Activated T-cell treated with anti-CD3 and anti-CD28 coated beads, Interleukin-2, amount 50 U/mL, for 24 hours (primary cell): ENCODE measurements around the gene ZNF648.

Experiments
- DNase-seq: peaks from one replicate; pipeline ENCODE4 v3.0.0-alpha.2; 2020
- H3K27ac Mint-ChIP-seq: 2 replicates; pipeline ENCODE4 v1.8.0; 2020; ENCODE audit warnings: mild to moderate bottlenecking, mixed read lengths
- H3K27me3 Mint-ChIP-seq: 2 replicates; pipeline ENCODE4 v1.8.0; 2020; ENCODE audit warnings: mixed read lengths
- H3K36me3 Mint-ChIP-seq: 2 replicates; pipeline ENCODE4 v1.8.0; 2020; ENCODE audit warnings: low read depth, mixed read lengths
- H3K4me1 Mint-ChIP-seq: 2 replicates; pipeline ENCODE4 v1.8.0; 2020; ENCODE audit warnings: low read depth, mixed read lengths
- H3K4me3 Mint-ChIP-seq: 2 replicates; pipeline ENCODE4 v1.8.0; 2020; ENCODE audit warnings: mild to moderate bottlenecking, moderate library complexity, mixed read lengths
- H3K9me3 Mint-ChIP-seq: 2 replicates; pipeline ENCODE4 v1.8.0; 2020; ENCODE audit warnings: mixed read lengths

ZNF648 gene

DNA sequence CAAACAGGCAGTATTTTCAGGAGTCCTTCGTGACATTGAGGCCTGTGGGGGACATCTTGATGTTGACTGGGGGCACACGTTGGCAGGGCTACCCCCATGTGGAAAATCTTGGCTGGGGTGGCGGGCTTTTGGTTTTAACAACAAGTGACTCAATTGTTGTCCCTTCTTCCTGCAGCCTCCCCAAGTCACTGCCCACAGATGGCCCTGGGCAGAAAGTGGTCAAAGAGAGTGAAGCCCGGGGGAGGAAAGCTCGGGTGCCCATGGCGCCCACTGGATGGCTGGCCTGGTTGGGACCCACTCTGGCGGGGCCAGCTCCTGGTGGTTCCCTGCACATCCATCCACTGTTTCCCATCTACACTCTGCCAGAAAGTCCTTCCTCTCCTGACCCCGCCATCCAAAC is 24.6 kb upstream of the ZNF648 start:
- no peak for DNase-seq
- Mint-ChIP-seq H3K27me3 (no peaks in the 10 kb centered on the region), H3K4me1 (peaks cover 33% of the 10 kb centered on the region), H3K9me3 (no peaks in the 10 kb centered on the region), H3K4me3 (no peak overlapping the region), H3K36me3 (no peaks in the 10 kb centered on the region), H3K27ac (no peak overlapping the region)

DNA sequence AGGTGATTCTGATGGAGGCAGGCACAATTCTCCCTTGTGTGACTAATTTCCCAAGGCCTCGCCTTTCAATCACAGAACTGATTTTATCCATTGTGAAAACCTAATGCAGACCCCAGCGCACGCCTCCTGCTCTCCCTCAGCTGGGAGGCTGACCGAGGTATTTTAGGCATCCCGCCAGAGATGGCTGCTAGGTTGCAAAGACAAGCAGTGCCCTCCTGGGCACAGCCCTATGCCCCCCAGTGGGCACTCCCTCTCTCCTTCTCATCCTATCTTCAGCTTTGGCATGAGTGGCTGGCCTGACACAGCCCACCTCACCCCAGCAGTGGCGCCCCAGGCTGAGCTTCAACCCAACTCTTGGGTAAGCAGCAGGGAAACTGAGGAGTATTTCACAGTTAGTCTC is 24.2 kb upstream of the ZNF648 start:
- H3K36me3 Mint-ChIP-seq: no peaks in the 10 kb centered on the region
- peaks cover 33% of the 10 kb centered on the region for H3K4me1 Mint-ChIP-seq
- no peak for DNase-seq
- no peaks in the 10 kb centered on the region for H3K9me3 Mint-ChIP-seq
- H3K27ac Mint-ChIP-seq: no peak overlapping the region
- no peaks in the 10 kb centered on the region for H3K27me3 Mint-ChIP-seq
- H3K4me3 Mint-ChIP-seq: no peak overlapping the region

DNA sequence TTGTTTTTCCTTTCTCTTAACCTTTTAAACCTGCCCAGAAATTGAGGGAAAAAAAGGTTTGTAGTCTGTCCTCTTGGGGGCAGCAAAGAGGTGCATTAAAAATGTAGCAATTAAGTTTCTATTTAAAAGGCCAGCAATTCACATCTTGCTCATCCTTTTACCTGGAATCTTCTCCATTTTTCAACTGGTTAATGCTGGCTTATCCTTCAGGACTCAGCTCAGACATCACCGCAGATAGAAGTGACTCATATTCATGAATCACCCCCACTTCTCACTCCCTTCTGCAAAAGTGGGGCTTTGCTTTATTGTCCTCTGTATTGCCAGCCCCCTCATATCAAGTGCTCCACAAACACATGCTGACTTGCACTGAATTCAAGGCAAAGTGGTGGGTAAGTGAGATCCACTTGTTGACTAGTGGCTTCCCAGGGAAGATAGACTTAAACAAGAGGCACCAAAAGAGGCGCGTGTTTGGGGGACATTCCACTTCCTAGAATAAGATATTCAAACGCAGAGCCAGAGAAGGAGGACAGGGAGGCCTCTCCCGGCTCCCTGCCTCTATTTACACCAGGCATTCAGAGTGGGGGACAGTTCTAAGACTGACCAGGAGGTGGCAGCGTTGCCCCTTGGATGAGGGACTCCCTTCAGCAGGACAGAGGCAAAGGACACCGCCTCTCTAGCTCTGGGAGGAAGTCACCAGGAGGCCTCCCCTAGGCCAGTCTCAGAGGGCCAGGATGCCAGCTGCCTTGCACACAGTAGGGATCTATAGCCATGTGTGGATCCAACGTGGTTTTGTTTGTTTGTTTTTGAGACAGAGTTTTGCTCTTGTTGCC is 23.2 kb upstream of the ZNF648 start:
- Mint-ChIP-seq H3K4me3 (no peak overlapping the region), H3K36me3 (no peaks in the 10 kb centered on the region), H3K4me1 (peaks cover 33% of the 10 kb centered on the region), H3K27me3 (no peaks in the 10 kb centered on the region), H3K9me3 (no peaks in the 10 kb centered on the region), H3K27ac (no peak overlapping the region)
- DNase-seq: peak; percentile 84

DNA sequence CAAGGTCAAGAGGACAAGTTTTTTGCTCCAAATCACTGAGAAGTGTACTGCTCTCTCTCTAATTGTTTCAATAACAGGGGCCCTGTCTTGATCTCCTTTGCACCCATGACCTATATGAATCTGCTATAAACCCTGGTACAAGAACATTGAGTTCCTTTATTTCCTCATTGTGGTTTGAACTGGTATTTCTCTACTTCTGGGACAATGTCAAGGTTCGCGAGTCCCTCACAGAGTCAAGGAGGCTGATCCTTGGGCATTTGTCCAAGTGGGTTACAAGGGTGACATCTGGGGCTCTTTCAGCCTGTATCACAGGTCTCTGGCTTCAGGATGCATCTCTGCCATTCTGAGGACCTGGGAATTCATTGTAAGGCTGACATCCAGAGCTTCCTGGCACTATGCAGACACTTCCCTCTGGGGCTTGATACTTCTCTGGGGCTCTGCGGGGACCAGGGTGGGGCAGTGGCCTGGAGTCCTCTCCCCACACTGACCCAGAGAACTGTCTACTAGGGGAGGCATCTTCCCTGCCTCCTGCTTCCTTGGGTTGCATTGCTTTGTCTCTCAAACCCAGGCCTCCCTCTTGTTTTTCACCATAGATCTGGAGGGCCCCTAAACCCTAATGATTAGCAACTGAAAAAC is 22.5 kb upstream of the ZNF648 start:
- H3K27ac Mint-ChIP-seq: no peak overlapping the region
- no peaks in the 10 kb centered on the region for H3K27me3 Mint-ChIP-seq
- no peaks in the 10 kb centered on the region for H3K9me3 Mint-ChIP-seq
- no peaks in the 10 kb centered on the region for H3K36me3 Mint-ChIP-seq
- no peak for DNase-seq
- no peak overlapping the region for H3K4me3 Mint-ChIP-seq
- H3K4me1 Mint-ChIP-seq: peaks cover 33% of the 10 kb centered on the region

DNA sequence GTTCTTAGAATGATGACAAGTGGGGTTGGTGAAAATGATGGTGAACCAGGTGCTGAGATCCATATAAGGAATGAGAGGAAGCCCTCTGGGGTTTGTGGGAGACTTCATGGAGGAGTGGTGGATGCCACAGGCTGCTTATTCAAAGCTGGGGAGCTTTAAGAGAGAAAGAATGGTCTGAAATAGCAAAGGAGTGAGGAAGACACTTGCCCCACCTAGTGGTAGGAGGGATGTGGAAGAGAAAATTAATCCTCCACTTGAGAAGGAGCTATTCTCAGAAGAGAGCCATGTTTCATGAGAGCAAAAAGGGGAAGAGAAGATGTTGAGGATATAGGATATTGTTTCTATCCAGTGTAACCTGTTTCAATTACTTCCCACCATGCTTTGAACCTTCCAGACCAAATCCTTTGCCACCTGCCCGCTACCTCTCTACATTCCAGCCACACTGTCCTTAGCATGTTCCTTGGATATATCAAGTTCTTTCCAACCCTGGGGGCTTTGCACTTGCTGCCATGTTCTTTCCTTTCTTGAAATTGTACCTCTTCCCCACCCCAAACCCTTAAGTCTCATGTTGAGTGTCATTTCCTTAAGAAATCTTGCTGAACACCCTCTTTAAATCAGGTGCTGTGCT is 19.6 kb upstream of the ZNF648 start:
- Mint-ChIP-seq H3K36me3 (no peaks in the 10 kb centered on the region), H3K4me3 (no peak overlapping the region), H3K27ac (no peak overlapping the region), H3K27me3 (no peaks in the 10 kb centered on the region), H3K4me1 (peaks cover 7% of the 10 kb centered on the region), H3K9me3 (no peaks in the 10 kb centered on the region)
- no peak for DNase-seq

DNA sequence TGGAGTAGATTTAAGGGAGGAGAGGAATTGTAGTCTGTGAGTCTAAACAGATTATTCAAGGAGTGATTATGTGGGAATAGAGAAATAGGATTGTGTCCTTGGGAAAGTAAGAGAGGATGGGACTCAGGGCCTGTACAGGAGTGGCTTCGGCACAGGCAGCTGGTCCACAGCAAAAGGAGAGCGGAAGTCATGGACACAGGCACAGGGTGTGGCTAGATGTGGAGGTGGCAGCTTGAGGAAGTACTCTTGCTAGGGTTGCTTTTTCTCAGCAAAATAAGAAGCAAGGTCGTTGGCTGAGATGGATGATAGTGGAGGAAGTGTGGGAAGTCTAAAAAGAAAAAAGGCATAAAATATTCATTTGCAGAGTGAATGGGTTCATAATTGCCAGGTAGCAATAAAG is 18.5 kb upstream of the ZNF648 start:
- Mint-ChIP-seq H3K4me3 (no peak overlapping the region), H3K27ac (no peak overlapping the region), H3K36me3 (no peaks in the 10 kb centered on the region), H3K4me1 (peaks cover 6% of the 10 kb centered on the region), H3K27me3 (no peaks in the 10 kb centered on the region), H3K9me3 (no peaks in the 10 kb centered on the region)
- DNase-seq: no peak

DNA sequence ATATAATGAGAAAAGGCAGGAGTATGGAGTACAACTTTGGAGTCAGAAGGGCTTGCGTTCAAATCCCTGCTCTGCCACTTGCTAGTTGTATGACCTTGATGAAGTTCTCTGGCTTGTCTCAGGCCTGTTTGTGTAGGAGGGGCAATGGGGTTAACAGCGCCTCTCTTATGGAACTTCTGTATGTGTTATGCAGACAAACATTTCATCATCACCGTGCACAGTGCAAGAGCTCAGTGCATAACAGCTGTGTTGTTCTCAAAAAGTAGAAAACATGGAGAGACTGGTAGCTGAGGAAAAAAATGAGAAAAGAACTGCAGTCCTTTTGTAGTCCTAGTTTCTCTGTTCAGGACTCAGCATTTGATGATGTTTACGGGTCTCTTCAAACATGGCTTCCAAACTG is 10.4 kb upstream of the ZNF648 start:
- Mint-ChIP-seq H3K9me3 (no peaks in the 10 kb centered on the region), H3K27ac (no peak overlapping the region), H3K27me3 (peaks cover 23% of the 10 kb centered on the region), H3K36me3 (no peaks in the 10 kb centered on the region), H3K4me1 (peaks cover 2% of the 10 kb centered on the region), H3K4me3 (no peak overlapping the region)
- DNase-seq: no peak

DNA sequence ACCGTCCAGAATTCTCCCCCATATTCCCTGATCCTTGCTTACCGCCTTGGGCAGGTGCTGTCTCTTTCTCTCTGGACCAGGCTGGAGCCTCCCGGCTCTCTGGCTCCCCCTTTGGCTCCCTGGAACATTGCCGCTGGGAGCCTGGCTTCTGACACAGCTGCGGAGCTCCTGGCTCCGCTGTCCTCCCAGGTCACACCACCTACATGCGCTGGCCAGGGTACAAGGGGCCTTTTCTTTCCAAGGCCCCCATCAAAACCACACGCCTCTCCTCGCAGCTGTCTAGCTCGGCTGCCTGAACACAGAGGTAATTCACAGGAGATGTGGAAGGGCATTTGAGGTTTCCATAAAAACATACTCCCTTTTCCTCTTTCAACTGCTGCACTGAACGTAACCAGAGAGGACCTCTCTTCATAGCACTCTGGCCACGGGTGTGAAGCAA is 7.5 kb upstream of the ZNF648 start:
- H3K27me3 Mint-ChIP-seq: peaks cover 39% of the 10 kb centered on the region
- no peaks in the 10 kb centered on the region for H3K9me3 Mint-ChIP-seq
- no peak overlapping the region for H3K27ac Mint-ChIP-seq
- peaks cover 2% of the 10 kb centered on the region for H3K4me1 Mint-ChIP-seq
- peak; percentile 59 for DNase-seq
- no peak overlapping the region for H3K4me3 Mint-ChIP-seq
- H3K36me3 Mint-ChIP-seq: no peaks in the 10 kb centered on the region

DNA sequence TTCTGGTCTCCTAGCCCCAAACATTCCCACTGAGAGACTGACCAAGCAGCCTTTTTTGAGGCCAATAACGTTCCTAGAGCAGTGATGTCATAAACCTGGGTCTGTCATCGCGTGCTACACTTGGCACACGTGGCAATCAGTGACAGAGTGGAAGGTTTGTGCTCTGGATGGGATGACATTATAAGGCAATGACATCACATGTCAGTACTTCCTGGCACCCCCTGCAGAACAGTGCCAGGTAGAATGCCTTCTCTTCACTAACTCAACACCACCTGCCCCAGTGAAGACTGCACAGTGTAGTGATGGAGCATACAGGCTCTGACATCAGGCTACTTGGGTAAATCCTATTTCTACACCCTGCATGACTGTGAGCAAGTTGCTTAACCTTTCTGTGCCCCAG is 5.4 kb upstream of the ZNF648 start:
- DNase-seq: no peak

DNA sequence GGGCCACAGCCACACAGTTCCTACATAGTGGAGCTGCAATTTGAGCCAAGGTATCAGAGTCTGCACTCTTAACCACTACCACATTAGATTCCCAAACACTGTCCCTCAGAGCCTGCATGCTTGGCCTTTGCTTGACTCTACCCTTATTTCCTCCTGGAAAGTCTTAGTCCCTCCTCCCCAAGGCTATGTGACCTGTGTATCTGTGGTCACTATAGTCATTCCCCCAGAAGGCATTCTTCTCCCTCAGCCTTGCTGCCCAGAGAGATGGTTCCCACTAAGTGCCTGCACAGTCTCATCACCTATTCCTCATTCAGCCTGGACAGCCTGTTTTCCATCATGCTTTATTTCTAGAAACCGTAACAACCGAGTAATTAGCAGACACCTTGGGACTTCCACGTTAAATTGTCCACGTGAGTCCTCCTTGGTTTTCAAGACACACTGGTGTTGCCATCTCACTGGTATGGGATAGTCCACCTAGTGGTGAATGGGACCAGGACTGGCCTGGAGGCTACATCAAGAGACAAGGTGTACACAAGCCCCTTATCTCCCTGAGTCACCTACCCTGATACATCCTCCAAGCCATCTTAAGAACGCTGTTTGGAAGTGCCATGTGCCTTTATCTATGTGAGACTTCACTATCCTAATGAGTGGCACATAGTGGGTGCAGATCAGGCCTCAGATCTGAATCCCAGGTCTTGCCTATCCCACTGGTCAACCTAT is 3.8 kb upstream of the ZNF648 start:
- Mint-ChIP-seq H3K36me3 (no peaks in the 10 kb centered on the region), H3K9me3 (no peaks in the 10 kb centered on the region), H3K27me3 (peaks cover 70% of the 10 kb centered on the region), H3K4me3 (no peak overlapping the region), H3K4me1 (peaks cover 2% of the 10 kb centered on the region), H3K27ac (no peak overlapping the region)
- DNase-seq: no peak

More for the DNA sequence above, 5.4 kb upstream of the ZNF648 start:
- no peak overlapping the region for H3K4me3 Mint-ChIP-seq
- H3K4me1 Mint-ChIP-seq: peaks cover 2% of the 10 kb centered on the region
- no peaks in the 10 kb centered on the region for H3K36me3 Mint-ChIP-seq
- H3K9me3 Mint-ChIP-seq: no peaks in the 10 kb centered on the region
- H3K27me3 Mint-ChIP-seq: peaks cover 58% of the 10 kb centered on the region
- H3K27ac Mint-ChIP-seq: no peak overlapping the region

DNA sequence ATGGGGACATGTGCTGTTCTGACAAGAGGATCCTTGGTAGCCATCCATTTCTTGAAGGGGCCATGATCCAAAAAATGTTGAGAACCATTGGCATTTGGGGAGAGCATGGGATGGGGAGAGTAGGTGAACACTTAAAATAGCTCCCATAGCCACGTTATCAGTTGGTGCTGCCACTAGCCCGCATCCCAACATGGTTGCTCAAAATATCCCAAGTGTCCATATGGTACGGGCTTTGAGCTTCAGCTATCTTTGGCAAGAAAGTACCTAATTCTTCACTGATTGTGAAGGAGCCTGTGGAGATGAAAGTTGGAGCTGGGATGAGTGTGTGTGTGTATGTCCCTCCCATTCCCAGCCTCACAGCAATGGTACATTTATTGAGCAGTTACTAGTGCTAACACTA is 3.1 kb upstream of the ZNF648 start:
- Mint-ChIP-seq H3K4me1 (peaks cover 2% of the 10 kb centered on the region), H3K4me3 (no peak overlapping the region), H3K9me3 (no peaks in the 10 kb centered on the region), H3K27ac (no peak overlapping the region), H3K36me3 (no peaks in the 10 kb centered on the region), H3K27me3 (peaks cover 73% of the 10 kb centered on the region)
- no peak for DNase-seq

DNA sequence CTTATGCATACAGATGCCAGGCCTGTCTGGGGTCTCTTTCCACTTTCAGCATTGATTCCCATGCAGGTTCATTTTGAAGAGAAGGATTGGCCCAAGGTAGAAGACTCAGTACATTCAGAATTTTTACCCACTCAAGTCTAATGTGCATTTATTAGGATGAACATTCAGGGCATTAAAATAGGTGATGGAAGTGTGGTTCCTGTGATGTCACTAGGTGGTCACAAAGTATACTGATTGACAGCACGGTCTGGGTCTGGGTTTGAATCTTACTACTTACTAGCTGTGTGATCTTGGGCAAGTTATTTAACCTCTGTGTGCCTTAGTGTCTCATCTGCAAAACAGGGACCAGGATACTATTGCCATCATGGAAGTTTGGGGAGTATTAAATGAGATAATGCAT is 711 bp upstream of the ZNF648 start:
- Mint-ChIP-seq H3K27ac (no peak overlapping the region), H3K9me3 (no peaks in the 10 kb centered on the region), H3K4me1 (no peaks in the 10 kb centered on the region), H3K36me3 (no peaks in the 10 kb centered on the region), H3K4me3 (no peak overlapping the region), H3K27me3 (peaks cover 77% of the 10 kb centered on the region)
- DNase-seq: no peak

DNA sequence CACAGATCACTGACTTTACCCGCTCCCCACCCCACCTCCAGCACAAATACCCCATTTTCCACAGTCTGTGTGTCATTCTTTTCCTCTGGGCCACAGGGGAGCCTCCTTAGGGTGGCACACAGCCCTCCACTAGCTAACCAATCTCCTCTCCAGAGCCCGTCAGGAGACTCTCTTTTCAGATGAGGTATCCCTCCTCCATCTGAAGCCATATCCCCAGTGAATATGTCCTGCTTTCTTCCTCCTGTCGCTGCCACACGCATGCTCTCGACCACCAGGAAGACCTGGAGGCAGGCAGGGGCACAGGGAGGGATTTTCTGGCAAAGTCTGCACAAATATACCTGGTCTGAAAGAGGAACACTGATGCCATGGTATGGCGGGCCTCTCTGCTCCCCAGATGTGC is 635 bp downstream of the ZNF648 start:
- no peak for DNase-seq
- Mint-ChIP-seq H3K27me3 (peaks cover 83% of the 10 kb centered on the region), H3K4me3 (no peak overlapping the region), H3K36me3 (no peaks in the 10 kb centered on the region), H3K4me1 (peaks cover 3% of the 10 kb centered on the region), H3K9me3 (no peaks in the 10 kb centered on the region), H3K27ac (no peak overlapping the region)

DNA sequence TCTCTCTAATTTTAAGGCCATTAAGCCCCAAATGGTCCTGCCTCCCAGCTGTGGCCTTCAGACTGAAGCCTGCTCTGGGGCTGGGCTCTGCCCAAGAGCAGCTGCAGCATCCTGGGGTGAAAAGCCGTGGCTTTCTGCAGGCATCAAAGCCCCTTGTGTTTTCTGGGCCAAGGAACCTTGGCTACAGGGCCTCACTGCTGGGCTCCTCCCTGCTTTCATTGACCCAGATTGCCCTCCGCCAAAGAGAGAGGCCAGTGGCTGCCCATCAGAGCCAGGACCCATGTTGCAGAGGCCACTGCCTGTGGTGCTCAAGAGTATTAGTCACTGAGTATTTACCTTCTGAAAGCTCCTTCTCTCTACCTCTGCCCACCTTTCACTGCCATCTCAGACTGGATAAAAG is 1.6 kb downstream of the ZNF648 start:
- no peak overlapping the region for H3K27ac Mint-ChIP-seq
- no peak overlapping the region for H3K4me3 Mint-ChIP-seq

More for the DNA sequence above, 1.6 kb downstream of the ZNF648 start:
- no peaks in the 10 kb centered on the region for H3K36me3 Mint-ChIP-seq
- peaks cover 3% of the 10 kb centered on the region for H3K4me1 Mint-ChIP-seq
- no peak for DNase-seq
- peaks cover 77% of the 10 kb centered on the region for H3K27me3 Mint-ChIP-seq
- H3K9me3 Mint-ChIP-seq: no peaks in the 10 kb centered on the region
